CD14-positive monocyte (primary cell): ENCODE data around the gene SH3BP5L. TPM values are rescaled to one million over a fixed set of nuclear protein-coding genes. Genes with fewer than 3 reads are reported as not detected.

Experiments used
- DNase-seq, 3 donors: peaks; one replicate each; pipeline ENCODE4 v3.0.0-alpha.2; 2011 to 2022
- H2AFZ ChIP-seq: 2 replicates; pipeline ENCODE4 v1.6.0; 2012; ENCODE audit warnings: mild to moderate bottlenecking, low read depth, low read length, inconsistent platforms; ENCODE audit not compliant: insufficient read depth, poor library complexity, severe bottlenecking
- H3K27ac ChIP-seq, 2 donors: 1 replicate in 1 of 2; 2 replicates in 1 of 2; pipeline ENCODE4 v1.5.1; 2012 to 2013; ENCODE audit warnings: low read length in 2 of 2, control low read depth in 1 of 2, inconsistent platforms in 1 of 2, low read depth in 1 of 2, mild to moderate bottlenecking in 1 of 2
- H3K27me3 ChIP-seq, 2 donors: one replicate each; pipeline versions ENCODE4 v1.6.0 to v1.6.1; 2011 to 2013; ENCODE audit warnings: low read length in 2 of 2; ENCODE audit not compliant: control insufficient read depth in 2 of 2, insufficient read depth in 2 of 2
- H3K36me3 ChIP-seq, 2 donors: replicated peaks in 1 of 2; 1 replicate in 1 of 2; 2 replicates in 1 of 2; pipeline versions ENCODE4 v1.5.1 to v1.6.1; 2012 to 2013; ENCODE audit warnings: low read length in 2 of 2, control low read depth in 1 of 2, inconsistent platforms in 1 of 2, mild to moderate bottlenecking in 1 of 2; ENCODE audit not compliant: insufficient read depth in 2 of 2, control insufficient read depth in 1 of 2
- H3K4me1 ChIP-seq, 2 donors: 1 replicate in 1 of 2; 2 replicates in 1 of 2; pipeline versions ENCODE4 v1.5.1 to v1.6.1; 2012 to 2013; ENCODE audit warnings: low read length in 2 of 2, control low read depth in 1 of 2, inconsistent platforms in 1 of 2, mild to moderate bottlenecking in 1 of 2, moderate library complexity in 1 of 2; ENCODE audit not compliant: insufficient read depth in 2 of 2, control insufficient read depth in 1 of 2
- H3K4me2 ChIP-seq: replicated peaks from 2 replicates; pipeline ENCODE3; 2012; ENCODE audit warnings: low read length, moderate library complexity, mild to moderate bottlenecking; ENCODE audit not compliant: poor library complexity, severe bottlenecking; ENCODE audit errors: extremely low read depth
- H3K4me3 ChIP-seq, 3 experiments: fragments of 200-600 bp in 1 of 3; sonication (generic) in 1 of 3; replicated peaks in 1 of 3; 1 replicate in 2 of 3; 2 replicates in 1 of 3; pipeline ENCODE4 v1.5.1; 2011 to 2013; ENCODE audit warnings: low read length in 3 of 3, mild to moderate bottlenecking in 3 of 3, control low read depth in 2 of 3, low read depth in 2 of 3, inconsistent platforms in 1 of 3, moderate library complexity in 1 of 3
- H3K79me2 ChIP-seq: 2 replicates; pipeline ENCODE4 v1.6.0; 2012; ENCODE audit warnings: mild to moderate bottlenecking, control low read depth, inconsistent platforms, low read length, moderate library complexity; ENCODE audit not compliant: insufficient read depth
- H3K9ac ChIP-seq: 2 replicates; pipeline ENCODE4 v1.6.0; 2017; ENCODE audit warnings: low read length, mild to moderate bottlenecking; ENCODE audit not compliant: insufficient read depth, poor library complexity, severe bottlenecking
- H3K9me3 ChIP-seq, 2 donors: replicated peaks in 1 of 2; 1 replicate in 1 of 2; 2 replicates in 1 of 2; pipeline versions ENCODE4 v1.5.1 to v1.6.1; 2012 to 2013; ENCODE audit warnings: low read length in 2 of 2, control low read depth in 1 of 2; ENCODE audit not compliant: control insufficient read depth in 1 of 2, insufficient read depth in 1 of 2
- H4K20me1 ChIP-seq: 2 replicates; pipeline ENCODE4 v1.6.0; 2012; ENCODE audit warnings: mild to moderate bottlenecking, low read length, control low read depth, moderate library complexity; ENCODE audit not compliant: insufficient read depth
- H3K27ac Mint-ChIP-seq, 7 donors: one replicate each; pipeline ENCODE4 v1.8.0; 2020; ENCODE audit warnings: mild to moderate bottlenecking in 7 of 7, mixed read lengths in 7 of 7, moderate library complexity in 6 of 7, inconsistent platforms in 2 of 7
- H3K27me3 Mint-ChIP-seq, 3 donors: one replicate each; pipeline ENCODE4 v1.8.0; 2021 to 2022; ENCODE audit warnings: low read depth in 3 of 3, mild to moderate bottlenecking in 3 of 3, mixed read lengths in 3 of 3, moderate library complexity in 3 of 3, inconsistent platforms in 1 of 3
- H3K36me3 Mint-ChIP-seq, 2 donors: one replicate each; pipeline ENCODE4 v1.8.0; 2020; ENCODE audit warnings: mixed read lengths in 2 of 2, inconsistent platforms in 1 of 2, mild to moderate bottlenecking in 1 of 2
- H3K4me1 Mint-ChIP-seq: one replicate; pipeline ENCODE4 v1.8.0; 2020; ENCODE audit warnings: mild to moderate bottlenecking, mixed read lengths
- H3K4me3 Mint-ChIP-seq, 2 donors: one replicate each; pipeline ENCODE4 v1.8.0; 2020; ENCODE audit warnings: mild to moderate bottlenecking in 2 of 2, mixed read lengths in 2 of 2, moderate library complexity in 1 of 2
- H3K9me3 Mint-ChIP-seq, 7 donors: one replicate each; pipeline ENCODE4 v1.8.0; 2020 to 2022; ENCODE audit warnings: mixed read lengths in 7 of 7, mild to moderate bottlenecking in 6 of 7, moderate library complexity in 6 of 7, inconsistent platforms in 2 of 7
- CTCF ChIP-seq: fragments of 200-600 bp; IDR thresholded peaks from one replicate; pipeline ENCODE4 v1.8.0; 2022; ENCODE audit warnings: antibody characterized with exemption, mild to moderate bottlenecking
- WGBS: methylation state at CpG from one replicate; pipeline ENCODE4 v1.1.5; 2013; ENCODE audit warnings: missing lambda C conversion rate; ENCODE audit not compliant: insufficient coverage; 5-methylcytosine and 5-hydroxymethylcytosine counted together
- intact Hi-C, 2 donors: fragments of 100-400 bp; cut with micrococcal nuclease; formaldehyde crosslinking; loops; one replicate each; pipeline versions ENCODE4 v1.15.0 to v1.15.1; 2023
- polyA plus RNA-seq, 3 donors: library from polyadenylated mRNA; depleted of rRNA in 1 of 3; unstranded in 2 of 3; stranded (reverse) in 1 of 3; fragments of 300-500 nt in 2 of 3; fragments of >200 nt in 1 of 3; fragmentation: Illumina TruSeq in 2 of 3; gene quantifications; 1 replicate in 2 of 3; 2 replicates in 1 of 3; pipeline ENCODE4 v1.2.3, GENCODE V29; 2012 to 2021

Gene SH3BP5L
- polyA plus RNA-seq, 3 donors = 4.0 to 15.7 (median 4.3) TPM

- H3K9me3 Mint-ChIP-seq = no peaks in the 10 kb centered on the region
- Histone ChIP-seq H4K20me1 (no peaks in the 10 kb centered on the region), H3K27me3 (no peaks in the 10 kb centered on the region), H3K9me3 (no peaks in the 10 kb centered on the region), H3K4me1 (peaks cover 16 to 19% of the 10 kb centered on the region in 2 donors), H2AFZ (no peak overlapping the region), H3K79me2 (no peaks in the 10 kb centered on the region), H3K27ac (no peak overlapping the region), H3K4me2 (no peak overlapping the region), H3K4me3 (no peak overlapping the region), H3K36me3 (no peaks in the 10 kb centered on the region), H3K9ac (no peak overlapping the region)
- no peaks in the 10 kb centered on the region for H3K36me3 Mint-ChIP-seq
- no peak for TF ChIP-seq CTCF
- DNase-seq = no peak
- intact Hi-C loops = no loop called here
- 100% methylated on average over 3 of the region's 3 CpGs for WGBS
- H3K27ac Mint-ChIP-seq = peak overlapping the region in 1 of 7 donors; percentile 42
- H3K4me3 Mint-ChIP-seq = peak overlapping the region; percentile 2 to 35
- H3K4me1 Mint-ChIP-seq = peaks cover 18% of the 10 kb centered on the region
- H3K27me3 Mint-ChIP-seq = peaks cover 0 to 2% (median 0%) of the 10 kb centered on the region in 3 donors
Measured at GRCh38 chr1:248871837-248872401, 46.2 kb upstream of the SH3BP5L start.

- H3K9me3 ChIP-seq = no peaks in the 10 kb centered on the region
- peak overlapping the region; percentile 99 for H2AFZ ChIP-seq
- H3K9ac ChIP-seq = peak overlapping the region; percentile 63
- no peaks in the 10 kb centered on the region for H3K9me3 Mint-ChIP-seq
- H3K4me2 ChIP-seq = peak overlapping the region; percentile 88
- intact Hi-C loops = no loop called here
- 10% methylated on average over 46 of the region's 46 CpGs for WGBS
- peaks cover 33 to 41% of the 10 kb centered on the region in 2 donors for H3K4me1 ChIP-seq
- H3K27me3 Mint-ChIP-seq = peaks cover 0 to 4% (median 1%) of the 10 kb centered on the region in 3 donors
- H3K36me3 Mint-ChIP-seq = no peaks in the 10 kb centered on the region
- H4K20me1 ChIP-seq = no peaks in the 10 kb centered on the region
- peak overlapping the region; percentile 85 to 90 for H3K4me3 Mint-ChIP-seq
- H3K27ac ChIP-seq = peak overlapping the region; percentile 35 to 75
- no peak for TF ChIP-seq CTCF
- no peaks in the 10 kb centered on the region for H3K27me3 ChIP-seq
- DNase-seq = peak; percentile 48 to 65 (median 55)
- H3K27ac Mint-ChIP-seq = peak overlapping the region; percentile 76 to 91 (median 89)
- H3K79me2 ChIP-seq = peaks cover 2% of the 10 kb centered on the region
- peaks cover 32% of the 10 kb centered on the region for H3K4me1 Mint-ChIP-seq
- peak overlapping the region; percentile 43 to 78 (median 56) for H3K4me3 ChIP-seq
- H3K36me3 ChIP-seq = no peaks in the 10 kb centered on the region
Measured at GRCh38 chr1:248862998-248863881, 37.5 kb upstream of the SH3BP5L start.
